ENCODE data around the gene CYP27B1. TPM values are rescaled to one million over a fixed set of nuclear protein-coding genes. Genes with fewer than 3 reads are reported as not detected.

CYP27B1 gene
- total RNA-seq, 4 donors from 2014 or later: 0.40 to 2.5 (median 2.3) TPM; not detected in 1

DNA sequence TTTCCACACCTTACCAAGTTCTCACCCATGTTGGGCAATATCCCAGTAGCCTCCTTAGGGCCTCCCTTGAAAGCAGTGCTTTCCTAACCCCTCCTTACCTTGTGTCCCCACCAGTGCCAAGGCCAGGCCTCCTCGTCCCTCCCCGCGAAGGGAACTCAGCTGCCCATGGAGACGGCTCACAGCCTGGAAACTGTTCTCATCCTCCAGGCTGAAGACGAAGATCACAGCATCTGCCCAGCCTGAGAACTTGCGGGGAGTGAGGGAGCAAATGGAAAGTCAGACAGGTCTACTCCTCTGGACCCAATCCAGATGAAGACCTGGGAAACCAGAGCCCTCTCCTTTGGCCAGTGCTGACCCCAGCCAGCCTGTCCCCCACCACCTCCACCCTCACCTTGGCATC is 33.0 kb downstream of the CYP27B1 start:
- Histone ChIP-seq H3K9me3 (no peaks in the 10 kb centered on the region), H3K27me3 (peaks cover 72% of the 10 kb centered on the region), H3K4me3 (no peak overlapping the region), H3K36me3 (no peaks in the 10 kb centered on the region), H3K4me1 (peaks cover 20 to 34% (median 26%) of the 10 kb centered on the region in 4 donors), H3K27ac (no peak overlapping the region)
- intact Hi-C loops (cut with DNase I; ENCODE audit: low total_unique reads) (no loop called here), in situ Hi-C loops (cut with MboI; ENCODE audit: low pct_ligation_motif_present in 1 of 4, low pct_unique_long_range_greater_than_20kb in 1 of 4, low sequenced_read_pairs in 3 of 4) (no loop called here)
- WGBS, 2 donors (ENCODE audit: low coverage in 1 of 2): 87% methylated on average over 6 of the region's 6 CpGs; no CpG with 5 or more reads in 1 of the 2 donors
- no peak for DNase-seq
- TF ChIP-seq, protein P1, sequence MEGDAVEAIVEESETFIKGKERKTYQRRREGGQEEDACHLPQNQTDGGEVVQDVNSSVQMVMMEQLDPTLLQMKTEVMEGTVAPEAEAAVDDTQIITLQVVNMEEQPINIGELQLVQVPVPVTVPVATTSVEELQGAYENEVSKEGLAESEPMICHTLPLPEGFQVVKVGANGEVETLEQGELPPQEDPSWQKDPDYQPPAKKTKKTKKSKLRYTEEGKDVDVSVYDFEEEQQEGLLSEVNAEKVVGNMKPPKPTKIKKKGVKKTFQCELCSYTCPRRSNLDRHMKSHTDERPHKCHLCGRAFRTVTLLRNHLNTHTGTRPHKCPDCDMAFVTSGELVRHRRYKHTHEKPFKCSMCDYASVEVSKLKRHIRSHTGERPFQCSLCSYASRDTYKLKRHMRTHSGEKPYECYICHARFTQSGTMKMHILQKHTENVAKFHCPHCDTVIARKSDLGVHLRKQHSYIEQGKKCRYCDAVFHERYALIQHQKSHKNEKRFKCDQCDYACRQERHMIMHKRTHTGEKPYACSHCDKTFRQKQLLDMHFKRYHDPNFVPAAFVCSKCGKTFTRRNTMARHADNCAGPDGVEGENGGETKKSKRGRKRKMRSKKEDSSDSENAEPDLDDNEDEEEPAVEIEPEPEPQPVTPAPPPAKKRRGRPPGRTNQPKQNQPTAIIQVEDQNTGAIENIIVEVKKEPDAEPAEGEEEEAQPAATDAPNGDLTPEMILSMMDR (IDR thresholded peaks at IDR 0.05): no peak
- no peak for TF ChIP-seq EP300 (IDR thresholded peaks at IDR 0.05; ENCODE audit: low read depth)
- no peak for TF ChIP-seq POLR2A (IDR thresholded peaks at IDR 0.05)
- no peak for TF ChIP-seq POLR2AphosphoS5 (IDR thresholded peaks at IDR 0.05)

DNA sequence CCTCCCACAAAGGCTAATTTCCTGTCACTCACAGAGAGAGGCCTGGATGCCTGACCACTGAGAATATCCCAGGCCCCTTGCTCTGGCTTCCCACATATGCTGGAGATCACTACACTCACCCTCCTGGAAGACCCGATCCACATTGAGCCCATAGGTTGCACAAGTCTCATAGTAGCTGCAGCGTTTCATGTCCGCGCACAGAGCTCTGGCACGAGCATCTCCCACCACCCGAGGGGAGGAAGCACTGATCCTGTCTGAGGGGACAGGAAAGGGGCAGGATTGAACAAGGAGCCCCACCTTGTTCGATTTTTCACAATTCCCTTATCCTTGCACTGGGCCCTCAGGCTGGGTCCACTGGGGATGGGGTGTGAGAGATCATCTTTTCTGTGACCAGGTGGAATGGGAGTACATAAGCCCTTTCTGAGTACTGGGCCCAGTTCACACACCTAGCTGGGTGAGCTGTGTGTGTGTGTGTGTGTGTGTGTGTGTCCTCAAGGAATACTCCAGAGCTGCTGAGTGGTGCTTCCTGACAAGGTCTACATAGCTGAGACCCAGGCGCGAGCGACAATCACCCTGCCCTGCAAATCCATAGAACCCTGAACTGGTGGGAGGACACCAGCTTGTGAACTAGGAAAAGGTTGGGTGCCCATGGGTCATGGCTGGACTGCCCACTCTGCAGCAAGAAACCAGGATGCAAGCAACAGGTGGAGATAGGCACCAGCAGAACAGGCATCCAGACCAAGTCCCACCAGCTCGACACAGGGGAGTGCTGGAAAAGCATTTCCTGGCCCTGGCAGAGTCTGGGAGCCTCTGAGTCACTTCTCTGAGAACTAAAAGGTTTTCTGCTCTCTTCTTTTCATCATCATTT is 33.9 kb downstream of the CYP27B1 start:
- 85% methylated on average over 11 of the region's 11 CpGs; no CpG with 5 or more reads in 1 of the 2 donors for WGBS, 2 donors (ENCODE audit: low coverage in 1 of 2)
- Histone ChIP-seq H3K27me3 (peaks cover 70% of the 10 kb centered on the region), H3K36me3 (no peaks in the 10 kb centered on the region), H3K9me3 (no peaks in the 10 kb centered on the region), H3K4me3 (no peak overlapping the region), H3K27ac (no peak overlapping the region), H3K4me1 (peaks cover 12 to 24% (median 18%) of the 10 kb centered on the region in 4 donors)
- TF ChIP-seq EP300 (IDR thresholded peaks at IDR 0.05; ENCODE audit: low read depth): no peak
- TF ChIP-seq, protein P1 (IDR thresholded peaks at IDR 0.05): no peak
- TF ChIP-seq POLR2A (IDR thresholded peaks at IDR 0.05): no peak
- TF ChIP-seq POLR2AphosphoS5 (IDR thresholded peaks at IDR 0.05): no peak
- in situ Hi-C loops (cut with MboI; ENCODE audit: low pct_ligation_motif_present in 1 of 4, low pct_unique_long_range_greater_than_20kb in 1 of 4, low sequenced_read_pairs in 3 of 4) (no loop called here), intact Hi-C loops (cut with DNase I; ENCODE audit: low total_unique reads) (no loop called here)
- DNase-seq: no peak

DNA sequence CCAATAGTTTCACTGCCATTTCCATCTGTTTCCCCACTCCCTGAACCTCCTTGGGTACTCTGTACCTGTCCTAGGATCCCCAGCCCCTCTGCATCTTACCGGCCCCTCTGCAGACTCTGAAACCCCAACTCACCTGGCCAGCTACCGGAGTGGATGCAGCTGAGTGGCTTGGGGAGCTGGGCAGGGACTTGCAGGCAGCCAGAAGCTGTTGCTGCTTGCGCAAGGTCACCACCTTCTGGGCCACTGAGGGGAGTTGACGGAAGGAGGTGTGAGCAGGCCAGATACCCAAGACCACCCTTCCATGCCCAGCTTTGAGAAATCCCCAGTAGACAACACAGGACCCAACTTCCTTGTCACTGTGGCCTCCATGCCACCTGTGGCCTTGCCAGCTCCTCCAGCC is 34.6 kb downstream of the CYP27B1 start:
- H3K9me3 ChIP-seq: no peaks in the 10 kb centered on the region
- TF ChIP-seq, protein P1 (IDR thresholded peaks at IDR 0.05): no peak
- no peak for TF ChIP-seq POLR2A (IDR thresholded peaks at IDR 0.05)
- TF ChIP-seq EP300 (IDR thresholded peaks at IDR 0.05; ENCODE audit: low read depth): no peak
- no peak for TF ChIP-seq POLR2AphosphoS5 (IDR thresholded peaks at IDR 0.05)
- H3K27ac ChIP-seq: no peak overlapping the region
- peaks cover 70% of the 10 kb centered on the region for H3K27me3 ChIP-seq
- WGBS, 2 donors (ENCODE audit: low coverage in 1 of 2): 73% methylated on average over 4 of the region's 4 CpGs; no CpG with 5 or more reads in 1 of the 2 donors
- intact Hi-C loops (cut with DNase I; ENCODE audit: low total_unique reads): no loop called here
- in situ Hi-C loops (cut with MboI; ENCODE audit: low pct_ligation_motif_present in 1 of 4, low pct_unique_long_range_greater_than_20kb in 1 of 4, low sequenced_read_pairs in 3 of 4): no loop called here
- H3K4me3 ChIP-seq: no peak overlapping the region
- H3K4me1 ChIP-seq: peaks cover 5 to 18% (median 13%) of the 10 kb centered on the region in 4 donors
- DNase-seq: no peak
- H3K36me3 ChIP-seq: no peaks in the 10 kb centered on the region

DNA sequence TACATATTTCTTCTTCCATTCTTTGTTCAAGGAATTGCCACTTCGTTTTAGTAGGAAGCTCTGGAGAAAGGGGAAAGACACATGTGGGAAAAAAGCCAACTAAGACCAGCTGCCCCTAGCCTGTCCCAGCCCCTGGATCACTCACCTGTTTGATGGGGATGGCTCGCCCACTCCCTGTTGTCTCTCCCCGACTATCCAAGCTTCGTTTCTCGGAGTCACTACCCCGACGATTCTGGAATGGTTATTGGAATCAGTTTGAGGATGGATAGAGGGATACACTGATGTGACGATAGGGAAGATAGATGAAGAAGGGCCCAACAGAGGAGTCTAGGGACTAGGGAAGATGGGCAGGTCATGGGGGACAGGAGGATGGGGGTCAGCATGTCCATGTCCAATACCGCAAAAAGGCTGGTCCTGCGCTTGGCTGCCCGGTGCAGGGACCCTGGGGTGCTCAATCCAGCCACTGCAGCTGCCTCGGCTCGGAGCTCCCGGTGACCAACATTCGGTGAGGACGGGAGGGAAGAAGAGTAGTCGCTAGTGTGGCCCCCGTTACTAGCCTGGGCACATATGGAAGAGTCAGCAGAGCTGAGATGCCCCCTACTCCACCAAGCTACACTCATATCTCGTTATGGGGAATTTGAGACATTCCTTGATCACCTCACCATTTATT is 35.3 kb downstream of the CYP27B1 start:
- intact Hi-C loops (cut with DNase I; ENCODE audit: low total_unique reads) (no loop called here), in situ Hi-C loops (cut with MboI; ENCODE audit: low pct_ligation_motif_present in 1 of 4, low pct_unique_long_range_greater_than_20kb in 1 of 4, low sequenced_read_pairs in 3 of 4) (no loop called here)
- Histone ChIP-seq H3K27me3 (peaks cover 68% of the 10 kb centered on the region), H3K36me3 (no peaks in the 10 kb centered on the region), H3K9me3 (no peaks in the 10 kb centered on the region), H3K4me3 (no peak overlapping the region), H3K27ac (no peak overlapping the region), H3K4me1 (peaks cover 0 to 22% (median 15%) of the 10 kb centered on the region in 4 donors)
- DNase-seq: no peak
- TF ChIP-seq POLR2AphosphoS5 (IDR thresholded peaks at IDR 0.05): no peak
- WGBS, 2 donors (ENCODE audit: low coverage in 1 of 2): 83 to 85% methylated on average over 7 to 19 of the region's 19 CpGs
